HepG2 (cell line): ENCODE measurements around the gene TUNAR. TPM values are rescaled to one million over a fixed set of nuclear protein-coding genes. Genes with fewer than 3 reads are reported as not detected.

ENCODE experiments used
- ATAC-seq: fragments of 200-7000 bp; cut with Tn5 transposase; 3 replicates; pipeline ENCODE4 v1.9.1; 2020; ENCODE audit warnings: mild to moderate bottlenecking, moderate library complexity
- Bru-seq: library from RNA; stranded (reverse); fragments of 400-500 nt; gene quantifications from one replicate; lab custom pipeline; 2021; lab: Mats Ljungman, UMichigan
- BruChase-seq, 2 experiments: library from RNA; stranded (reverse); fragments of 400-500 nt; gene quantifications; one replicate each; lab custom pipeline; 2021; lab: Mats Ljungman, UMichigan
- BruUV-seq: library from RNA; stranded (reverse); fragments of 400-500 nt; replicated peaks from 2 replicates; lab custom pipeline; 2021; lab: Mats Ljungman, UMichigan
- CTCF ChIA-PET: fragments of 300-600 bp; formaldehyde crosslinking; extraction: SDS; loops from one replicate; lab custom pipeline; 2021; ENCODE audit warnings: low total read pairs, inconsistent platforms, low intra/inter-chr PET ratio; lab: Yijun Ruan, JAX
- POLR2A ChIA-PET: fragments of 350-600 bp; sonication (Branson Sonifier 250); formaldehyde crosslinking; loops from one replicate; lab custom pipeline; 2020; ENCODE audit warnings: antibody characterized with exemption, inconsistent platforms; lab: Yijun Ruan, JAX
- DNase-seq: peaks from one replicate; pipeline ENCODE4 v3.0.0-alpha.2; 2015; ENCODE audit warnings: low spot score
- FAIRE-seq: peaks from 3 replicates; lab custom pipeline; 2011; peaks lifted over from hg19 to GRCh38; lab: Jason Lieb, UNC
- H2AFZ ChIP-seq: one replicate; pipeline ENCODE4 v1.6.1; 2011; ENCODE audit warnings: low read length, inconsistent platforms
- H3K27ac ChIP-seq: fragments of 300-600 bp; 3 replicates; pipeline ENCODE4 v1.8.0; 2011; ENCODE audit warnings: mixed run types, mild to moderate bottlenecking, mixed read lengths, low read length, inconsistent platforms; ENCODE audit not compliant: insufficient read depth; ENCODE audit errors: extremely low read length
- H3K27me3 ChIP-seq, 2 experiments: fragments of 200-600 bp in 1 of 2; 2 replicates in 1 of 2; 3 replicates in 1 of 2; pipeline versions ENCODE4 v1.6.0 to v1.8.0; 2011; ENCODE audit warnings: low read length in 2 of 2, mild to moderate bottlenecking in 2 of 2, moderate library complexity in 2 of 2, inconsistent platforms in 1 of 2; ENCODE audit not compliant: insufficient read depth in 2 of 2, control insufficient read depth in 1 of 2
- H3K36me3 ChIP-seq, 2 experiments: fragments of 200-600 bp in 1 of 2; replicated peaks in 1 of 2; 2 replicates in 1 of 2; 3 replicates in 1 of 2; pipeline versions ENCODE4 v1.5.1 to v1.8.0; 2011; ENCODE audit warnings: low read length in 2 of 2, inconsistent platforms in 1 of 2; ENCODE audit not compliant: insufficient read depth in 2 of 2, control insufficient read depth in 1 of 2
- H3K4me1 ChIP-seq: 2 replicates; pipeline ENCODE4 v1.5.1; 2012; ENCODE audit warnings: low read length, inconsistent platforms; ENCODE audit not compliant: insufficient read depth
- H3K4me2 ChIP-seq: 2 replicates; pipeline ENCODE4 v1.6.0; 2011; ENCODE audit warnings: low read depth, low read length, inconsistent platforms
- H3K4me3 ChIP-seq, 3 experiments: fragments of 200-600 bp in 1 of 3; sonication (generic), shearing (Covaris generic) in 1 of 3; replicated peaks in 1 of 3; 2 replicates each; pipeline ENCODE4 v1.5.1; 2011 to 2016; ENCODE audit warnings: low read length in 3 of 3, inconsistent platforms in 2 of 3, low read depth in 2 of 3, mild to moderate bottlenecking in 2 of 3, control low read depth in 1 of 3, mixed read lengths in 1 of 3; ENCODE audit not compliant: insufficient read depth in 1 of 3
- H3K79me2 ChIP-seq: one replicate; pipeline ENCODE4 v1.6.1; 2011; ENCODE audit warnings: low read length, inconsistent platforms; ENCODE audit not compliant: insufficient read depth
- H3K9ac ChIP-seq: 2 replicates; pipeline ENCODE4 v1.6.0; 2011; ENCODE audit warnings: mild to moderate bottlenecking, low read depth, low read length, inconsistent platforms; ENCODE audit not compliant: insufficient read depth
- H3K9me3 ChIP-seq: 2 replicates; pipeline ENCODE4 v1.5.1; 2012; ENCODE audit warnings: mild to moderate bottlenecking, low read length
- H4K20me1 ChIP-seq: 2 replicates; pipeline ENCODE4 v1.6.0; 2011; ENCODE audit warnings: inconsistent platforms, mild to moderate bottlenecking, low read length, moderate library complexity; ENCODE audit not compliant: insufficient read depth
- E2F2 ChIP-seq: sonication (generic); formaldehyde crosslinking; IDR thresholded peaks from 2 replicates; pipeline ENCODE4 v1.4.0; 2020; ENCODE audit warnings: missing genetic modification reagents, borderline replicate concordance
- HOXA5 ChIP-seq: sonication (generic); formaldehyde crosslinking; IDR thresholded peaks from 2 replicates; pipeline ENCODE4 v1.4.0; 2020; ENCODE audit warnings: missing genetic modification reagents
- JARID2 ChIP-seq: sonication (generic); formaldehyde crosslinking; IDR thresholded peaks from 2 replicates; pipeline ENCODE4 v1.8.1; 2023; ENCODE audit warnings: missing genetic modification reagents, inconsistent platforms; ENCODE audit not compliant: insufficient replicate concordance
- MAX ChIP-seq: IDR thresholded peaks from 2 replicates; pipeline ENCODE4 v1.6.1; 2012; ENCODE audit warnings: inconsistent platforms
- SNRNP70 ChIP-seq: fragments of 200-400 bp; formaldehyde crosslinking; IDR thresholded peaks from 2 replicates; pipeline ENCODE4 v1.6.1; 2017; ENCODE audit warnings: mild to moderate bottlenecking, low read depth, low read length, moderate library complexity
- SYNCRIP ChIP-seq: fragments of 200-400 bp; formaldehyde crosslinking; IDR thresholded peaks from 2 replicates; pipeline ENCODE4 v1.6.1; 2018; ENCODE audit warnings: mild to moderate bottlenecking, low read depth, low read length; ENCODE audit not compliant: insufficient read depth
- TCF12 ChIP-seq, 2 experiments: fragments of 450-650 bp in 1 of 2; sonication (generic) in 1 of 2; formaldehyde crosslinking in 1 of 2; IDR thresholded peaks; 2 replicates each; pipeline versions ENCODE4 v1.6.1 to v1.8.0; 2017 to 2022; ENCODE audit warnings: antibody characterized with exemption in 1 of 2, mild to moderate bottlenecking in 1 of 2, missing genetic modification reagents in 1 of 2, moderate library complexity in 1 of 2
- U2AF1 ChIP-seq: fragments of 200-400 bp; formaldehyde crosslinking; optimal IDR thresholded peaks from 2 replicates; pipeline ENCODE3; 2017; ENCODE audit warnings: mild to moderate bottlenecking, low read depth, low read length
- YEATS4 ChIP-seq: sonication (generic); formaldehyde crosslinking; IDR thresholded peaks from 2 replicates; pipeline ENCODE4 v1.4.0; 2020; ENCODE audit warnings: missing genetic modification reagents, borderline replicate concordance
- ZBTB3 ChIP-seq: sonication (generic); formaldehyde crosslinking; IDR thresholded peaks from 2 replicates; pipeline ENCODE4 v1.4.0; 2020; ENCODE audit warnings: low read depth, mild to moderate bottlenecking, moderate library complexity, missing genetic modification reagents, borderline replicate concordance
- ZBTB42 ChIP-seq: sonication (generic); formaldehyde crosslinking; IDR thresholded peaks from 2 replicates; pipeline ENCODE4 v1.5.0; 2020; ENCODE audit warnings: mild to moderate bottlenecking, missing genetic modification reagents
- ZGPAT ChIP-seq: IDR thresholded peaks from 2 replicates; pipeline ENCODE4 v1.6.1; 2016; ENCODE audit warnings: mild to moderate bottlenecking
- ZNF180 ChIP-seq: sonication (generic); formaldehyde crosslinking; IDR thresholded peaks from 2 replicates; pipeline ENCODE4 v1.4.0; 2020; ENCODE audit warnings: low read depth, missing genetic modification reagents, borderline replicate concordance
- ZNF3 ChIP-seq: IDR thresholded peaks from 2 replicates; pipeline ENCODE4 v1.7.0; 2017; ENCODE audit warnings: inconsistent platforms
- ZNF430 ChIP-seq: sonication (generic); formaldehyde crosslinking; IDR thresholded peaks from 2 replicates; pipeline ENCODE4 v1.9.0; 2021; ENCODE audit warnings: mild to moderate bottlenecking, missing genetic modification reagents
- ZNF629 ChIP-seq: sonication (generic); formaldehyde crosslinking; conservative IDR thresholded peaks from 2 replicates; pipeline ENCODE4 v1.5.0; 2020; ENCODE audit warnings: missing genetic modification reagents
- WGBS: methylation state at CpG from one replicate; pipeline ENCODE4 v1.1.6; 2017; ENCODE audit warnings: low lambda C conversion rate; 5-methylcytosine and 5-hydroxymethylcytosine counted together
- in situ Hi-C: cut with HindIII; loops from 2 replicates; pipeline ENCODE4 v1.10.0; 2017; ENCODE audit warnings: low pct_unique_long_range_greater_than_20kb; ENCODE audit not compliant: extremely low pct_ligation_motif_present
- intact Hi-C: fragments of 100-400 bp; cut with micrococcal nuclease; formaldehyde crosslinking; loops from one replicate; pipeline ENCODE4 v1.10.0; 2022; ENCODE audit not compliant: unreplicated experiment
- long read RNA-seq, 2 experiments: library from RNA in 1 of 2; library from polyadenylated mRNA in 1 of 2; stranded (forward) in 1 of 2; unstranded in 1 of 2; transcript quantifications; one replicate each; pipeline ENCODE4 v2.0.0, GENCODE V29; 2019 to 2022
- polyA minus RNA-seq, 3 experiments: library from RNA; depleted of rRNA, polyadenylated mRNA; stranded (reverse); fragments of >200 nt; gene quantifications; 2 replicates each; pipeline ENCODE4 v1.2.3, GENCODE V29; 2011; ENCODE audit warnings: low replicate concordance in 1 of 3
- polyA plus RNA-seq, 8 experiments: library from polyadenylated mRNA; depleted of rRNA in 3 of 8; stranded (reverse) in 7 of 8; unstranded in 1 of 8; fragments of >200 nt; fragmentation: Illumina TruSeq in 4 of 8; extraction: Trizol in 4 of 8; gene quantifications; 2 replicates each; pipeline versions ENCODE4 v1.2.1 to v1.2.3, GENCODE V29; 2011 to 2016; ENCODE audit warnings: low read depth in 4 of 8, missing spikeins in 1 of 8, mixed read lengths in 1 of 8; ENCODE audit not compliant: insufficient read depth in 1 of 8
- total RNA-seq, 5 experiments: library from RNA; depleted of rRNA; stranded (reverse); fragments of >200 nt; fragmentation: Illumina TruSeq; extraction: Trizol; gene quantifications; 2 replicates each; pipeline ENCODE4 v1.2.3, GENCODE V29; 2016; ENCODE audit warnings: low read depth in 1 of 5

The TUNAR gene
- total RNA-seq (2016; rRNA removed; fragmentation: Illumina TruSeq; extraction: Trizol) (not detected in 2 replicates), polyA plus RNA-seq (2011; rRNA removed) (not detected in 2 replicates), polyA minus RNA-seq (2011; rRNA and poly(A)+ RNA removed; ENCODE audit: low replicate concordance) (not detected in 2 replicates), Bru-seq, nascent RNA (not detected), BruChase-seq, experiment 1, labeled RNA remaining after a 6-hour chase (not detected), BruChase-seq, experiment 2, labeled RNA remaining after a 2-hour chase (not detected)
- total RNA-seq (2016; cell fraction: cytosol; rRNA removed; fragmentation: Illumina TruSeq; extraction: Trizol; ENCODE audit: low read depth) = not detected in 2 replicates
- not detected in 2 replicates for total RNA-seq (2016; cell fraction: insoluble cytoplasmic fraction; rRNA removed; fragmentation: Illumina TruSeq; extraction: Trizol)
- not detected in 2 replicates for total RNA-seq (2016; cell fraction: membrane; rRNA removed; fragmentation: Illumina TruSeq; extraction: Trizol)
- not detected in 2 replicates for total RNA-seq (2016; cell fraction: nucleus; rRNA removed; fragmentation: Illumina TruSeq; extraction: Trizol)
- not detected in 2 replicates for polyA plus RNA-seq (2011; cell fraction: cytosol; rRNA removed)
- not detected in 2 replicates for polyA plus RNA-seq (2011; cell fraction: nucleus; rRNA removed)
- polyA plus RNA-seq (2012) = not detected in 2 replicates
- not detected in 2 replicates for polyA plus RNA-seq (2016; cell fraction: cytosol; fragmentation: Illumina TruSeq; extraction: Trizol; ENCODE audit: low read depth)
- not detected in 2 replicates for polyA plus RNA-seq (2016; cell fraction: insoluble cytoplasmic fraction; fragmentation: Illumina TruSeq; extraction: Trizol; ENCODE audit: low read depth)
- polyA plus RNA-seq (2016; cell fraction: membrane; fragmentation: Illumina TruSeq; extraction: Trizol; ENCODE audit: low read depth) = not detected in 2 replicates
- not detected in 2 replicates for polyA plus RNA-seq (2016; cell fraction: nucleus; fragmentation: Illumina TruSeq; extraction: Trizol; ENCODE audit: insufficient read depth, low read depth)
- not detected in 2 replicates for polyA minus RNA-seq (2011; cell fraction: cytosol; rRNA and poly(A)+ RNA removed)
- polyA minus RNA-seq (2011; cell fraction: nucleus; rRNA and poly(A)+ RNA removed) = not detected in 2 replicates
- long read RNA-seq, experiment 1 = 0 reads
- long read RNA-seq, experiment 2 = 0 reads

- Histone ChIP-seq H4K20me1 (no peaks in the 10 kb centered on the region), H3K36me3 (no peaks in the 10 kb centered on the region), H3K9ac (no peak within 1 kb of the TSS), H3K27me3 (peaks cover 4 to 59% of the 10 kb centered on the region in 2 experiments), H3K79me2 (no peaks in the 10 kb centered on the region), H3K4me2 (no peak within 1 kb of the TSS), H3K27ac (no peak within 1 kb of the TSS), H3K9me3 (no peaks in the 10 kb centered on the region), H3K4me3 (no peak within 1 kb of the TSS), H2AFZ (no peak within 1 kb of the TSS), H3K4me1 (no peaks in the 10 kb centered on the region)
- DNase-seq (no peak), FAIRE-seq (no peak), ATAC-seq (no peak)
- in situ Hi-C loops (no loop called here), intact Hi-C loops (no loop called here)
- ChIA-PET CTCF (no interaction called here), POLR2A (no interaction called here)
- TF ChIP-seq ZNF629 (CRISPR knock-in tag) = no peak
- no peak for TF ChIP-seq MAX
- no peak for TF ChIP-seq JARID2 (CRISPR knock-in tag)
- TF ChIP-seq ZNF180 (CRISPR knock-in tag) = no peak
- TF ChIP-seq ZBTB42 = no peak
- no peak for TF ChIP-seq ZNF430 (CRISPR knock-in tag)
- TF ChIP-seq HOXA5 = no peak
- TF ChIP-seq TCF12 (IDR thresholded peaks at IDR 0.05) = no peak
- TF ChIP-seq TCF12 (CRISPR knock-in tag; IDR thresholded peaks at IDR 0.05) = no peak
- TF ChIP-seq E2F2 (CRISPR knock-in tag) = no peak
- TF ChIP-seq YEATS4 (CRISPR knock-in tag) = no peak
- no peak for TF ChIP-seq ZBTB3 (CRISPR knock-in tag)
- no peak for TF ChIP-seq ZGPAT
- no peak for TF ChIP-seq SYNCRIP
- TF ChIP-seq U2AF1 = no peak
- TF ChIP-seq ZNF3 (CRISPR knock-in tag) = no peak
- TF ChIP-seq SNRNP70 = no peak
- WGBS = 51% methylated on average over 37 of the region's 70 CpGs
- BruUV-seq = no TSS peak
Observed at GRCh38 chr14:95876761-95877538, at the start of gene TUNAR. TSS of gene TUNAR (plus strand) at chr14:95876832.
